Pulmonary artery endothelial cell (primary cell): Measurements from ENCODE around the gene MRPS6. TPM values are rescaled to one million over a fixed set of nuclear protein-coding genes. Genes with fewer than 3 reads are reported as not detected.

Source experiments
- DNase-seq: peaks from one replicate; pipeline ENCODE4 v3.0.0-alpha.2; 2011; ENCODE audit warnings: low read depth, low spot score
- total RNA-seq: library from RNA; depleted of rRNA; stranded (reverse); fragments of >200 nt; gene quantifications from 2 replicates; pipeline ENCODE4 v1.2.3, GENCODE V29; 2014

MRPS6 gene
- total RNA-seq, 1 donor from 2014 or later, result 9.3 TPM

GRCh38 chr21:34132202-34132601, 58.8 kb downstream of the MRPS6 start:
- DNase-seq, result no peak

GRCh38 chr21:34132926-34133325, 59.5 kb downstream of the MRPS6 start:
- DNase-seq, result no peak

GRCh38 chr21:34133392-34133791, 60.0 kb downstream of the MRPS6 start:
- DNase-seq, result no peak

GRCh38 chr21:34133802-34134201, 60.4 kb downstream of the MRPS6 start:
- no peak for DNase-seq

- DNase-seq, result no peak
These were observed 62.0 kb downstream of the MRPS6 start for GRCh38 chr21:34135330-34135729.

GRCh38 chr21:34141373-34141772, 68.0 kb downstream of the MRPS6 start:
- no peak for DNase-seq

- DNase-seq, result no peak
These were observed 70.4 kb downstream of the MRPS6 start for GRCh38 chr21:34143685-34144182.

GRCh38 chr21:34144224-34144623, 70.8 kb downstream of the MRPS6 start:
- DNase-seq, result no peak

- no peak for DNase-seq
These were observed 74.5 kb downstream of the MRPS6 start for GRCh38 chr21:34147792-34148418.

GRCh38 chr21:34148419-34148804, 75.0 kb downstream of the MRPS6 start:
- no peak for DNase-seq

- DNase-seq, result no peak
These were observed 75.6 kb downstream of the MRPS6 start for GRCh38 chr21:34148826-34149558.

GRCh38 chr21:34152500-34152899, 79.1 kb downstream of the MRPS6 start:
- no peak for DNase-seq

GRCh38 chr21:34154878-34155277, 81.5 kb downstream of the MRPS6 start:
- DNase-seq, result no peak

GRCh38 chr21:34156957-34157356, 83.6 kb downstream of the MRPS6 start:
- DNase-seq, result no peak

- no peak for DNase-seq
These were observed 84.1 kb downstream of the MRPS6 start for GRCh38 chr21:34157521-34157920.

- DNase-seq, result no peak
These were observed 85.8 kb downstream of the MRPS6 start for GRCh38 chr21:34158866-34159835.

GRCh38 chr21:34166468-34166867, 93.1 kb downstream of the MRPS6 start:
- DNase-seq, result no peak

- DNase-seq, result no peak
These were observed 97.5 kb downstream of the MRPS6 start for GRCh38 chr21:34170886-34171285.

- no peak for DNase-seq
These were observed 101.1 kb downstream of the MRPS6 start for GRCh38 chr21:34174470-34174869.

- DNase-seq, result no peak
These were observed 103.1 kb downstream of the MRPS6 start for GRCh38 chr21:34176448-34176847.

GRCh38 chr21:34177919-34178567, 104.7 kb downstream of the MRPS6 start:
- DNase-seq, result no peak
